Testis (tissue), 3 donors: Measurements from ENCODE around the gene NLGN4Y. TPM values are rescaled to one million over a fixed set of nuclear protein-coding genes. Genes with fewer than 3 reads are reported as not detected.

Source experiments
- DNase-seq: peaks from one replicate; pipeline ENCODE4 v3.0.0-alpha.2; 2019
- H3K27ac ChIP-seq, 2 donors: fragments of 200-600 bp; sonication (generic); one replicate each; pipeline ENCODE4 v1.5.1; 2019
- H3K27me3 ChIP-seq: fragments of 200-600 bp; sonication (generic); one replicate; pipeline ENCODE4 v1.5.1; 2019
- H3K36me3 ChIP-seq: fragments of 200-600 bp; sonication (generic); one replicate; pipeline ENCODE4 v1.5.1; 2017; ENCODE audit warnings: low read depth; ENCODE audit errors: missing control alignments
- H3K4me1 ChIP-seq: fragments of 200-600 bp; sonication (generic); one replicate; pipeline ENCODE4 v1.5.1; 2019
- H3K4me3 ChIP-seq, 2 donors: fragments of 200-600 bp; sonication (generic); one replicate each; pipeline ENCODE4 v1.5.1; 2017 to 2019
- H3K9me3 ChIP-seq: fragments of 200-600 bp; sonication (generic); one replicate; pipeline ENCODE4 v1.5.1; 2017
- CTCF ChIP-seq, 3 experiments: fragments of 450-650 bp in 2 of 3; fragments of 200-600 bp in 1 of 3; sonication (generic) in 1 of 3; IDR thresholded peaks; one replicate each; pipeline ENCODE4 v1.5.1; 2016 to 2019; ENCODE audit warnings: antibody characterized with exemption in 3 of 3, mild to moderate bottlenecking in 2 of 3, moderate library complexity in 1 of 3
- POLR2A ChIP-seq: fragments of 450-650 bp; IDR thresholded peaks from one replicate; pipeline ENCODE4 v1.6.1; 2017; ENCODE audit warnings: antibody characterized with exemption, mild to moderate bottlenecking, moderate library complexity
- WGBS, 2 donors: methylation state at CpG; one replicate each; pipeline ENCODE4 v1.1.5; 2018; 5-methylcytosine and 5-hydroxymethylcytosine counted together
- intact Hi-C: fragments of 100-400 bp; cut with DNase I; formaldehyde crosslinking; loops from one replicate; pipeline ENCODE4 v1.15.1; 2023; ENCODE audit warnings: low total_unique reads
- polyA plus RNA-seq: library from polyadenylated mRNA; stranded (reverse); fragments of 350-450 nt; fragmentation: Illumina TruSeq; extraction: RNeasy Lipid Tissue Mini Kit (QIAGEN cat#74804); gene quantifications from one replicate; pipeline ENCODE4 v1.2.3, GENCODE V29; 2014; ENCODE audit warnings: low read depth, low replicate concordance; ENCODE audit not compliant: insufficient read depth
- total RNA-seq, 2 donors: library from RNA; depleted of rRNA; stranded (reverse); fragments of >200 nt; gene quantifications; one replicate each; pipeline ENCODE4 v1.2.3, GENCODE V29; 2016

Gene NLGN4Y
- total and polyA plus RNA-seq, 3 donors from 2014 or later: 1.1 to 8.5 (median 1.7) TPM

GRCh38 chrY:14528361-14528760 lies 4.0 kb downstream of the NLGN4Y start:
- no peak overlapping the region for H3K27ac ChIP-seq
- H3K36me3 ChIP-seq: no peaks in the 10 kb centered on the region
- no peak for TF ChIP-seq CTCF (IDR thresholded peaks at IDR 0.05)
- no peak for TF ChIP-seq POLR2A
- H3K4me3 ChIP-seq: no peak overlapping the region
- WGBS, 2 donors: 78 to 92% methylated on average over 7 of the region's 7 CpGs
- no peaks in the 10 kb centered on the region for H3K4me1 ChIP-seq
- intact Hi-C loops: no loop called here
- no peaks in the 10 kb centered on the region for H3K27me3 ChIP-seq
- no peak for DNase-seq
- no peaks in the 10 kb centered on the region for H3K9me3 ChIP-seq

GRCh38 chrY:14536703-14537102 lies 12.4 kb downstream of the NLGN4Y start:
- intact Hi-C loops: no loop called here
- no peak for DNase-seq
- no peaks in the 10 kb centered on the region for H3K4me1 ChIP-seq
- H3K36me3 ChIP-seq: no peaks in the 10 kb centered on the region
- no peaks in the 10 kb centered on the region for H3K9me3 ChIP-seq
- no peak overlapping the region for H3K4me3 ChIP-seq
- no peaks in the 10 kb centered on the region for H3K27me3 ChIP-seq
- no peak overlapping the region for H3K27ac ChIP-seq
- TF ChIP-seq POLR2A (no peak), CTCF (IDR thresholded peaks at IDR 0.05) (no peak)

DNA sequence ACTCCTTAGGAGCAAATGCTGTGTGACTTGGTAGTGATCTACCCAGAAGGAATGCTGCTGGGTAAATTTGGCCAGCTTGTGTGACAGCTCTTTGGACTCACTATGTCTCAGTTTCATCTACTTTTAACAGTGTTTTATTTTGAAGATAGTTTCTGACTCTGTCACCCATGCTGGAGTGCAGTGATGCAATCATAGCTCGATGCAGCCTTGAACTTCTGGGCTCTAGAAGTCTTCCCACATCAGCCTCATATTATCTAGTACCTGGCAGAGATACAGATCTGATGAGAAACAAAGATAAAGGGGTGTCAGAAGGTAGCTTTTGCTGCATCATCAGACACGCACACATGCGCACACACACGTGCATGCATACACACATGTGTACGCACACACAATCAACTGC lies 19.2 kb downstream of the NLGN4Y start:
- no peaks in the 10 kb centered on the region for H3K27me3 ChIP-seq
- intact Hi-C loops: no loop called here
- DNase-seq: no peak

GRCh38 chrY:14581294-14581693 lies 57.0 kb downstream of the NLGN4Y start:
- no peak overlapping the region for H3K4me3 ChIP-seq
- H3K4me1 ChIP-seq: no peaks in the 10 kb centered on the region
- H3K9me3 ChIP-seq: no peaks in the 10 kb centered on the region
- intact Hi-C loops: no loop called here
- no peaks in the 10 kb centered on the region for H3K36me3 ChIP-seq
- DNase-seq: no peak
- no peak overlapping the region for H3K27ac ChIP-seq
- TF ChIP-seq POLR2A (no peak), CTCF (IDR thresholded peaks at IDR 0.05) (no peak)
- WGBS, 2 donors: 56 to 60% methylated on average over 3 of the region's 3 CpGs
- H3K27me3 ChIP-seq: no peaks in the 10 kb centered on the region

More for the DNA sequence above, 19.2 kb downstream of the NLGN4Y start:
- Histone ChIP-seq H3K9me3 (no peaks in the 10 kb centered on the region), H3K4me3 (no peak overlapping the region), H3K36me3 (no peaks in the 10 kb centered on the region), H3K4me1 (no peaks in the 10 kb centered on the region), H3K27ac (no peak overlapping the region)
- TF ChIP-seq CTCF (IDR thresholded peaks at IDR 0.05) (no peak), POLR2A (no peak)
- 86 to 87% methylated on average over 5 of the region's 5 CpGs for WGBS, 2 donors

- 43 to 58% methylated on average over 4 of the region's 4 CpGs for WGBS, 2 donors
- intact Hi-C loops: no loop called here
Observed at GRCh38 chrY:14586725-14587124, 62.4 kb downstream of the NLGN4Y start.

More at GRCh38 chrY:14586725-14587124, 62.4 kb downstream of the NLGN4Y start:
- Histone ChIP-seq H3K36me3 (no peaks in the 10 kb centered on the region), H3K4me1 (no peaks in the 10 kb centered on the region), H3K27me3 (no peaks in the 10 kb centered on the region), H3K27ac (no peak overlapping the region), H3K9me3 (no peaks in the 10 kb centered on the region), H3K4me3 (no peak overlapping the region)
- no peak for TF ChIP-seq POLR2A
- no peak for TF ChIP-seq CTCF (IDR thresholded peaks at IDR 0.05)
- DNase-seq: peak; percentile 17
